ENCODE measurements around the gene PEMT. TPM values are rescaled to one million over a fixed set of nuclear protein-coding genes. Genes with fewer than 3 reads are reported as not detected.

PEMT gene
- total RNA-seq, 1 experiment from 2014 or later = 29.5 TPM

- Histone ChIP-seq H3K9me3 (no peaks in the 10 kb centered on the region), H3K36me3 (ENCODE audit: control insufficient read depth, insufficient read depth, low read length) (no peaks in the 10 kb centered on the region), H3K27me3 (replicated peaks; ENCODE audit: control insufficient read depth, insufficient read depth, low read length) (no peaks in the 10 kb centered on the region), H3K4me1 (peaks cover 4% of the 10 kb centered on the region; the same call in 1 of the 2 replicates), H3K4me3 (ENCODE audit: low read depth, low read length) (no peak overlapping the region)
- ChIA-PET CTCF (interaction anchor here (0.6 to 1.6 kb wide), 2 partner anchors 63 to 136 kb away, joined by 3 to 4 read pairs; no protein-coding TSS in a partner anchor), POLR2A (no interaction called here)
- Mint-ChIP-seq H3K36me3 (ENCODE audit: insufficient read depth, unreplicated experiment) (peaks cover 24% of the 10 kb centered on the region), H3K4me3 (ENCODE audit: unreplicated experiment) (no peak overlapping the region), H3K9me3 (ENCODE audit: unreplicated experiment) (no peaks in the 10 kb centered on the region), H3K27me3 (ENCODE audit: insufficient read depth, unreplicated experiment) (no peaks in the 10 kb centered on the region), H3K4me1 (ENCODE audit: low read depth, unreplicated experiment) (peaks cover 6% of the 10 kb centered on the region), H3K27ac (ENCODE audit: unreplicated experiment) (no peak overlapping the region)
- intact Hi-C loops (cut with micrococcal nuclease; ENCODE audit: unreplicated experiment) = no loop called here
- BruUV-seq (replicated peaks) = no TSS peak
- no peak for DNase-seq
- TF ChIP-seq, protein P1, sequence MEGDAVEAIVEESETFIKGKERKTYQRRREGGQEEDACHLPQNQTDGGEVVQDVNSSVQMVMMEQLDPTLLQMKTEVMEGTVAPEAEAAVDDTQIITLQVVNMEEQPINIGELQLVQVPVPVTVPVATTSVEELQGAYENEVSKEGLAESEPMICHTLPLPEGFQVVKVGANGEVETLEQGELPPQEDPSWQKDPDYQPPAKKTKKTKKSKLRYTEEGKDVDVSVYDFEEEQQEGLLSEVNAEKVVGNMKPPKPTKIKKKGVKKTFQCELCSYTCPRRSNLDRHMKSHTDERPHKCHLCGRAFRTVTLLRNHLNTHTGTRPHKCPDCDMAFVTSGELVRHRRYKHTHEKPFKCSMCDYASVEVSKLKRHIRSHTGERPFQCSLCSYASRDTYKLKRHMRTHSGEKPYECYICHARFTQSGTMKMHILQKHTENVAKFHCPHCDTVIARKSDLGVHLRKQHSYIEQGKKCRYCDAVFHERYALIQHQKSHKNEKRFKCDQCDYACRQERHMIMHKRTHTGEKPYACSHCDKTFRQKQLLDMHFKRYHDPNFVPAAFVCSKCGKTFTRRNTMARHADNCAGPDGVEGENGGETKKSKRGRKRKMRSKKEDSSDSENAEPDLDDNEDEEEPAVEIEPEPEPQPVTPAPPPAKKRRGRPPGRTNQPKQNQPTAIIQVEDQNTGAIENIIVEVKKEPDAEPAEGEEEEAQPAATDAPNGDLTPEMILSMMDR (IDR thresholded peaks at IDR 0.05; ENCODE audit: insufficient read depth in 1 of 2, low read depth in 1 of 2, low read length in 1 of 2, severe bottlenecking in 1 of 2, unreplicated experiment in 1 of 2) = no peak
These were observed 92.8 kb downstream of the PEMT start for GRCh38 chr17:17498606-17499301.

DNA sequence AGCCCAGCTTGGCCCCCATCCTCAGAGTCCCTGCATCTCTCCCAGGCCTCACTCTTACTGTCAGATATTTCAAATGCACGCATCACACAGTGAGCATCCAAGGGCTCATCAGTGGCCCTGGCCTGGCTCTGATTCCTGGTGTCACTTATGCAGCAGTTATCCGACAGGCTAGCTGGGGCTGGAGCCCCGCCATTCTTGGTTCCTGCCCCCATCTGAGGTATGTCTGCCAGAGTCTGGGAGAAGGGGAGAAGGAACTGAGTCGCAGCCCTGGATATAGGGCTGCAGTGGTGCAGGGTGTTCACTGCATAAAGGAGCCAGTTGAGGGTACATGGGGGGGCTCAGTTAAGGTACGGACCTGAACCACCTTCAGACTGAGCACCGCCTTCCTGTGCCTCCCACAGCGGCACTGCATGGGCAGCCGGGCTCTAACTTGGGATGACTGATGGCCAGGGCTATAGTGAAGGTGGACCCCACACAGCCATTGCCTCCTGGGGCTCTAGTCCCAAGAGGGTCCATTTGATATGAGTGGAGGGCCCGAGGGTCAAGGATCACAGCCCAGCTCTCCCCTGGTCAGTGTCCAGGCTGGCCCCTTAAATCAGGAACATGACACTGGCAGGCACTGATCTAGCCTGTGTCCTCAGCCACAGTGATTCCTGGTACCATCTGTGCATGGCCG lies 93.5 kb downstream of the PEMT start:
- Histone ChIP-seq H3K9me3 (no peaks in the 10 kb centered on the region), H3K4me3 (ENCODE audit: low read depth, low read length) (no peak overlapping the region), H3K36me3 (ENCODE audit: control insufficient read depth, insufficient read depth, low read length) (no peaks in the 10 kb centered on the region), H3K27me3 (replicated peaks; ENCODE audit: control insufficient read depth, insufficient read depth, low read length) (no peaks in the 10 kb centered on the region), H3K4me1 (peaks cover 4% of the 10 kb centered on the region; the same call in 1 of the 2 replicates)
- H3K36me3 Mint-ChIP-seq (ENCODE audit: insufficient read depth, unreplicated experiment) = peaks cover 26% of the 10 kb centered on the region
- H3K27me3 Mint-ChIP-seq (ENCODE audit: insufficient read depth, unreplicated experiment) = no peaks in the 10 kb centered on the region
- CTCF ChIA-PET = interaction anchor here (0.9 to 3.5 kb wide), 4 partner anchors 70 to 144 kb away, joined by 5 to 52 read pairs (median 22); no protein-coding TSS in a partner anchor
- no peak for DNase-seq
- H3K4me1 Mint-ChIP-seq (ENCODE audit: low read depth, unreplicated experiment) = peaks cover 6% of the 10 kb centered on the region
- H3K4me3 Mint-ChIP-seq (ENCODE audit: unreplicated experiment) = no peak overlapping the region
- TF ChIP-seq, protein P1 (IDR thresholded peaks at IDR 0.05; ENCODE audit: insufficient read depth in 1 of 2, low read depth in 1 of 2, low read length in 1 of 2, severe bottlenecking in 1 of 2, unreplicated experiment in 1 of 2) = no peak
- H3K27ac Mint-ChIP-seq (ENCODE audit: unreplicated experiment) = no peak overlapping the region
- intact Hi-C loops (cut with micrococcal nuclease; ENCODE audit: unreplicated experiment) = loop anchor here (2.0 kb wide), 2 partner anchors 21 to 51 kb away; partner anchors contain the start of gene MED9
- H3K9me3 Mint-ChIP-seq (ENCODE audit: unreplicated experiment) = no peaks in the 10 kb centered on the region
- no TSS peak for BruUV-seq (replicated peaks)
- POLR2A ChIA-PET = no interaction called here

DNA sequence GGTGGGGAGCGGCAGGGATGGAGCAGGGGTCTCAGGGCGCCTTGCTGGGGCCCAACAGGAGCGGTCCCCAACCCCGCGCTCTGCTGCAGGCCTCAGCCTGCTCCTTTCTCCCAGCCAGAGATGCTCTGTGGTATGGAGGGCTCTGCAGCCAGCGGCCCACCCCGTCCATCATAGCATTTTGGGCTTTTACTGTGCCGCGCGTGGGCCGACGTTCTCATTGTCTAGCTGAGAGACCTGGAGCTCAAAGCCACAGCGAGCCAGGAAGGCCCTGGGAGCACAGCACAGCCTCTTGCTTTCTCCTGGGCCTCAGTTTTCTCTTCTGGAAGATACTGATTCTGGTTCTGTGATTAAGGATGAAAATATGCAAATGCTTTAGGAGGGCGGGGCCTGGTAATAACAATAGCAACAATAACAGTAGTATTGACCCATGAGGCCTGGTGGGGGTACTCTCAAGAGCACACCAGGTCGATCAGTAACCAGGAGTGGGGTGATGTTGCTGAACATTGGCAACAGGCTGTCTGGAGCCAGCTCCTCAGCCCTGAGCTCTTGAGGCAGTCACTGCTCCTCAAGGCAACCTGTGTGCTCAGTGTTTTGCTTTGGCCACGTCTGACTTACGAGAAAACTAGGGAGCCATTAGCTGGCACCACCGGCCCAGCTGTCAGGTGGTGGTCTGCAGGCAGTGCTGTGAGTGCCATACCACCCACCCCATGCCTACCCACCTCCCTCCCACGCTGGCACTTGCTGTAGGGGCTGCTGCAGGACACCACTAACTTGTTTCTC lies 94.3 kb downstream of the PEMT start:
- no peaks in the 10 kb centered on the region for H3K27me3 Mint-ChIP-seq (ENCODE audit: insufficient read depth, unreplicated experiment)
- ChIA-PET POLR2A (interaction anchor here (0.6 to 2.3 kb wide), 13 partner anchors 12 to 339 kb away, joined by 3 to 38 read pairs (median 5); partner anchors contain the start of gene PEMT), CTCF (interaction anchor here (0.6 to 3.5 kb wide), 30 partner anchors 14 to 422 kb away, joined by 3 to 52 read pairs (median 4); partner anchors contain the start of gene PEMT)
- H3K36me3 Mint-ChIP-seq (ENCODE audit: insufficient read depth, unreplicated experiment) = peaks cover 32% of the 10 kb centered on the region
- no peaks in the 10 kb centered on the region for H3K36me3 ChIP-seq (ENCODE audit: control insufficient read depth, insufficient read depth, low read length)
- DNase-seq = no peak
- H3K4me3 Mint-ChIP-seq (ENCODE audit: unreplicated experiment) = peak overlapping the region; percentile 92
- intact Hi-C loops (cut with micrococcal nuclease; ENCODE audit: unreplicated experiment) = loop anchor here (2.0 kb wide), 2 partner anchors 20 to 50 kb away; partner anchors contain the start of gene MED9
- peaks cover 4% of the 10 kb centered on the region; the same call in 1 of the 2 replicates for H3K4me1 ChIP-seq
- no peaks in the 10 kb centered on the region for H3K27me3 ChIP-seq (replicated peaks; ENCODE audit: control insufficient read depth, insufficient read depth, low read length)
- TF ChIP-seq, protein P1 (IDR thresholded peaks at IDR 0.05; ENCODE audit: insufficient read depth in 1 of 2, low read depth in 1 of 2, low read length in 1 of 2, severe bottlenecking in 1 of 2, unreplicated experiment in 1 of 2) = no peak
- peak overlapping the region; percentile 91 for H3K4me3 ChIP-seq (ENCODE audit: low read depth, low read length)
- peaks cover 12% of the 10 kb centered on the region for H3K4me1 Mint-ChIP-seq (ENCODE audit: low read depth, unreplicated experiment)
- H3K9me3 Mint-ChIP-seq (ENCODE audit: unreplicated experiment) = no peaks in the 10 kb centered on the region
- no TSS peak for BruUV-seq (replicated peaks)
- H3K27ac Mint-ChIP-seq (ENCODE audit: unreplicated experiment) = no peak overlapping the region
- H3K9me3 ChIP-seq = no peaks in the 10 kb centered on the region
